ENCODE measurements around the gene OR6F1. TPM values are rescaled to one million over a fixed set of nuclear protein-coding genes. Genes with fewer than 3 reads are reported as not detected.
"Not testable (repeated sequence)": the region's sequence is repeated elsewhere in the genome, so short reads cannot be mapped to it uniquely, and the experiment has no call there.

Gene OR6F1
- total and polyA plus RNA-seq, 2 donors (not counting 1 experiment from before 2014, with no cell fraction given), result not detected

- H3K27me3 ChIP-seq (ENCODE audit: control insufficient read depth, insufficient read depth, low read length), result no peaks in the 10 kb centered on the region
- no peaks in the 10 kb centered on the region for H3K36me3 ChIP-seq (ENCODE audit: control insufficient read depth, insufficient read depth, low read length)
- H2AFZ ChIP-seq (ENCODE audit: low read length), result no peak overlapping the region
- TF ChIP-seq, protein P1, sequence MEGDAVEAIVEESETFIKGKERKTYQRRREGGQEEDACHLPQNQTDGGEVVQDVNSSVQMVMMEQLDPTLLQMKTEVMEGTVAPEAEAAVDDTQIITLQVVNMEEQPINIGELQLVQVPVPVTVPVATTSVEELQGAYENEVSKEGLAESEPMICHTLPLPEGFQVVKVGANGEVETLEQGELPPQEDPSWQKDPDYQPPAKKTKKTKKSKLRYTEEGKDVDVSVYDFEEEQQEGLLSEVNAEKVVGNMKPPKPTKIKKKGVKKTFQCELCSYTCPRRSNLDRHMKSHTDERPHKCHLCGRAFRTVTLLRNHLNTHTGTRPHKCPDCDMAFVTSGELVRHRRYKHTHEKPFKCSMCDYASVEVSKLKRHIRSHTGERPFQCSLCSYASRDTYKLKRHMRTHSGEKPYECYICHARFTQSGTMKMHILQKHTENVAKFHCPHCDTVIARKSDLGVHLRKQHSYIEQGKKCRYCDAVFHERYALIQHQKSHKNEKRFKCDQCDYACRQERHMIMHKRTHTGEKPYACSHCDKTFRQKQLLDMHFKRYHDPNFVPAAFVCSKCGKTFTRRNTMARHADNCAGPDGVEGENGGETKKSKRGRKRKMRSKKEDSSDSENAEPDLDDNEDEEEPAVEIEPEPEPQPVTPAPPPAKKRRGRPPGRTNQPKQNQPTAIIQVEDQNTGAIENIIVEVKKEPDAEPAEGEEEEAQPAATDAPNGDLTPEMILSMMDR (conservative IDR thresholded peaks at IDR 0.05 in 1 of 2, IDR thresholded peaks at IDR 0.05 in 1 of 2; ENCODE audit: low read depth in 1 of 2, low read length in 2 of 2), result no peak
- TF ChIP-seq EZH2 (IDR thresholded peaks at IDR 0.05; ENCODE audit: low read length, missing control alignments), result no peak
- no peaks in the 10 kb centered on the region for H3K9me3 ChIP-seq (ENCODE audit: control insufficient read depth, insufficient read depth, low read depth, low read length)
- no peak overlapping the region for H3K4me3 ChIP-seq (replicated peaks in 1 of 4; ENCODE audit: control extremely low read depth in 1 of 4, insufficient read depth in 1 of 4, low read depth in 3 of 4, low read length in 4 of 4)
- no peaks in the 10 kb centered on the region for H3K4me1 ChIP-seq (ENCODE audit: control insufficient read depth, extremely low read depth, insufficient read depth, low read length)
- H3K4me2 ChIP-seq (ENCODE audit: extremely low read depth, insufficient read depth, low read length), result no peak overlapping the region
- no peak overlapping the region for H3K9ac ChIP-seq (ENCODE audit: insufficient read depth, low read length)
- no peaks in the 10 kb centered on the region for H4K20me1 ChIP-seq (ENCODE audit: control insufficient read depth, extremely low read depth, insufficient read depth, low read length)
- no peaks in the 10 kb centered on the region for H3K79me2 ChIP-seq (ENCODE audit: control insufficient read depth, insufficient read depth, low read length)
- no peak overlapping the region for H3K27ac ChIP-seq (ENCODE audit: insufficient read depth, low read length)
- DNase-seq (ENCODE audit: low read depth in 2 of 2), result no peak
Observed at GRCh38 chr1:247713753-247714152, 2.7 kb downstream of the OR6F1 start.

DNA sequence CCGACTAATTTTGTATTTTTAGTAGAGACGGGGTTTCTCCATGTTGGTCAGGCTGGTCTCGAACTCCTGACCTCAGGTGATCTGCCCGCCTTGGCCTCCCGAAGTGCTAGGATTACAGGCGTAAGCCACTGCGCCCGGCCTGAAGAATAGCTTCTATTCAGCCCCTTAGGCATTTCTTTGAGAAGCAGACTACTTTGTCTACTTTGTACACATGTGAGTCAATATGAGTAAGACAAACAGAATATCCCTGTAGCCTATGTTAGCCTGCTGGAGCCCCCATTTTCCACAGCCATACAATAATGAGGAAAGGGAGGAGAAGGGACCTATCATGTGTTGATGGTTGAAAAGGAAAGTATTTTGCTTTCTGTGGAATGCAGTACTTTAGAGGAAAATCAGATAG lies 5.8 kb downstream of the OR6F1 start:
- not testable (repeated sequence) for H4K20me1 ChIP-seq (ENCODE audit: control insufficient read depth, extremely low read depth, insufficient read depth, low read length); H3K36me3 ChIP-seq (ENCODE audit: control insufficient read depth, insufficient read depth, low read length); H3K4me3 ChIP-seq (replicated peaks in 1 of 4; ENCODE audit: control extremely low read depth in 1 of 4, insufficient read depth in 1 of 4, low read depth in 3 of 4, low read length in 4 of 4); H3K9me3 ChIP-seq (ENCODE audit: control insufficient read depth, insufficient read depth, low read depth, low read length); H2AFZ ChIP-seq (ENCODE audit: low read length); H3K27ac ChIP-seq (ENCODE audit: insufficient read depth, low read length); H3K9ac ChIP-seq (ENCODE audit: insufficient read depth, low read length); H3K4me1 ChIP-seq (ENCODE audit: control insufficient read depth, extremely low read depth, insufficient read depth, low read length); DNase-seq (ENCODE audit: low read depth in 2 of 2); H3K4me2 ChIP-seq (ENCODE audit: extremely low read depth, insufficient read depth, low read length); H3K27me3 ChIP-seq (ENCODE audit: control insufficient read depth, insufficient read depth, low read length); H3K79me2 ChIP-seq (ENCODE audit: control insufficient read depth, insufficient read depth, low read length)

DNA sequence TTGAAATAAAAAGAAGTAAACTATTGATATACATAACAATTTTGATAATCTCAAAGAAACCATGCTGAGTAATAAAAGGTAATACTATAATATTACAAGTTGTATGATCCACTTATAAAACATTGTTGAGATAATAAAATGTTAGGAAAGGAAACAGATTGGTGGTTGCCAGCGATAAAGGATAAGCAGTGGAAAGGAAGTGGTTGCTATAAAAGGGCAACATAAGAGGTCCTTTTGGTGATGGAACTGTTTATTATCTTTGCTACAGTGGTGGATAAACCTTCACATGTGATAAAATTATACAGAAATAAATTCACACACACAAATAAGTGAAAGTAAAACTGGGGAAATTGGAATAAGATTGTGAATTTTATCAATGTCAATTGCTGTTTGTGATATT lies 15.1 kb downstream of the OR6F1 start:
- no peaks in the 10 kb centered on the region for H3K36me3 ChIP-seq (ENCODE audit: control insufficient read depth, insufficient read depth, low read length)
- H3K9ac ChIP-seq (ENCODE audit: insufficient read depth, low read length), result no peak overlapping the region
- no peaks in the 10 kb centered on the region for H3K79me2 ChIP-seq (ENCODE audit: control insufficient read depth, insufficient read depth, low read length)
- H3K4me3 ChIP-seq (replicated peaks in 1 of 4; ENCODE audit: control extremely low read depth in 1 of 4, insufficient read depth in 1 of 4, low read depth in 3 of 4, low read length in 4 of 4), result no peak overlapping the region
- TF ChIP-seq EZH2 (IDR thresholded peaks at IDR 0.05; ENCODE audit: low read length, missing control alignments), result no peak
- TF ChIP-seq, protein P1 (conservative IDR thresholded peaks at IDR 0.05 in 1 of 2, IDR thresholded peaks at IDR 0.05 in 1 of 2; ENCODE audit: low read depth in 1 of 2, low read length in 2 of 2), result no peak
- DNase-seq (ENCODE audit: low read depth in 2 of 2), result no peak
- no peaks in the 10 kb centered on the region for H4K20me1 ChIP-seq (ENCODE audit: control insufficient read depth, extremely low read depth, insufficient read depth, low read length)
- no peak overlapping the region for H3K27ac ChIP-seq (ENCODE audit: insufficient read depth, low read length)
- H3K4me1 ChIP-seq (ENCODE audit: control insufficient read depth, extremely low read depth, insufficient read depth, low read length), result no peaks in the 10 kb centered on the region
- no peak overlapping the region for H2AFZ ChIP-seq (ENCODE audit: low read length)
- H3K9me3 ChIP-seq (ENCODE audit: control insufficient read depth, insufficient read depth, low read depth, low read length), result no peaks in the 10 kb centered on the region
- H3K4me2 ChIP-seq (ENCODE audit: extremely low read depth, insufficient read depth, low read length), result no peak overlapping the region
- H3K27me3 ChIP-seq (ENCODE audit: control insufficient read depth, insufficient read depth, low read length), result no peaks in the 10 kb centered on the region
